ENCODE data around the gene SNAPC2. TPM values are rescaled to one million over a fixed set of nuclear protein-coding genes. Genes with fewer than 3 reads are reported as not detected.

SNAPC2 gene
- total RNA-seq, 4 donors from 2014 or later, result 7.4 to 12.9 (median 9.4) TPM

- Histone ChIP-seq H3K36me3 (peaks cover 0 to 87% (median 4%) of the 10 kb centered on the region in 3 donors), H3K4me3 (no peak overlapping the region), H3K27ac (no peak overlapping the region), H3K27me3 (no peaks in the 10 kb centered on the region), H3K4me1 (no peaks in the 10 kb centered on the region), H3K9me3 (no peaks in the 10 kb centered on the region)
- no peak for DNase-seq
- TF ChIP-seq POLR2A (IDR thresholded peaks at IDR 0.05), result no peak
- TF ChIP-seq CTCF (IDR thresholded peaks at IDR 0.05), result no peak
These were observed 13.9 kb downstream of the SNAPC2 start for GRCh38 chr19:7933828-7934725.

DNA sequence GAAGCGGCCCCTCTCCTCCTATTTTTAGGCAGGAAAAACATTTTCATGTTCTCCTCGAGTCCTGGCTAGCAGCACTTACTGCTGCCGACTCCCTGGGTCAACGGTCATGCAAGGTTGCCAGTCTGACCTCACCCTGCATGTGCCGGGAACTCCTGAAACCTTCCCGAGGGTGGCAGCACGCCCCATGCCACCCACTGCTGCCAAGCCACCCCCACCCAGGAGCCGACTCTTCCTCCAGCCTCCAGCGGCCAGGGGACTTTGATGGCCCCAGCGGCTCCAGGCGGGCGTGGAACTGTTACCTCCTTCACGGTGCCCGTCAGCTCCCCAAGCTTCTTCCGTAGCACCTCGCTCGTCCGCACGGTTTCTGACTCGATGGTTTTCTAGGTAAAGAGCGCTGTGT is 14.6 kb downstream of the SNAPC2 start:
- no peak for TF ChIP-seq POLR2A (IDR thresholded peaks at IDR 0.05)
- TF ChIP-seq CTCF (IDR thresholded peaks at IDR 0.05), result no peak
- Histone ChIP-seq H3K9me3 (no peaks in the 10 kb centered on the region), H3K27ac (no peak overlapping the region), H3K27me3 (no peaks in the 10 kb centered on the region), H3K4me1 (no peaks in the 10 kb centered on the region), H3K36me3 (peaks cover 0 to 93% (median 4%) of the 10 kb centered on the region in 3 donors), H3K4me3 (no peak overlapping the region)
- no peak for DNase-seq

- TF ChIP-seq POLR2A (IDR thresholded peaks at IDR 0.05) (no peak), CTCF (IDR thresholded peaks at IDR 0.05) (no peak)
- Histone ChIP-seq H3K27ac (no peak overlapping the region), H3K4me1 (peaks cover 0 to 14% (median 5%) of the 10 kb centered on the region in 4 donors), H3K27me3 (no peaks in the 10 kb centered on the region), H3K9me3 (peaks cover 0 to 3% (median 0%) of the 10 kb centered on the region in 4 donors), H3K4me3 (no peak overlapping the region), H3K36me3 (peaks cover 0 to 48% (median 0%) of the 10 kb centered on the region in 3 donors)
- DNase-seq, result no peak
These were observed 20.7 kb downstream of the SNAPC2 start for GRCh38 chr19:7940841-7941240.

DNA sequence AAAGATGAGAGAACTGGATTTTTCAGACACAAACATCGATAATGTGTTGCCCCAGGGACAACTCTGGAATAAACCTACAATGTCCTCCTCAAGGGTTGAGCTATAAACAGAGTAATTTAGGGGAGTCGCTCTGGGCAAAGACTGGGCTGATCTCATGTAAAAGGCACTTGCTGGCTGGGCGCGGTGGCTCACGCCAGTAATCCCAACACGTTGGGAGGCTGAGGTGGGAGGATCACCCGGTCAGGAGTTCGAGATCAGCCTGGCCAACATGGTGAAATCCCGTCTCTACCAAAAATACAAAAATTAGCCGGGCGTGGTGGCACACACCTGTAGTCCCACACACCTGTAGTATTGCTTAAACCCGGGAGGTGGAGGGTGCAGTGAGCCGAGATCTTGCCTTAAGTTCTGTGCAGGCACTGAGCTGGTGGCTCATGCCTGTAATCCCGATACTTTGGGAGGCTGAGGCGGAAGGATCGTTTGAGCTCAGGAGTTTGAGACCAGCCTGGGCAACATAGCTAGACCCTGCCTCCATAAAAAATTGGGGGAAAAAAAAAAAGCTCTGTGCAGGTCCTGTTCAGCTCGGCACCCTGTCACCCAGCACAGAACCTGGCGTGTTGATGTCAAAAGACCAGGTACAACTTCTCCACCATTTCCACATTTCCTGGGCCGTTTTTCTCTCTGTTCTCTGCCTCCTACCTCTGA is 21.9 kb downstream of the SNAPC2 start:
- no peak for TF ChIP-seq CTCF (IDR thresholded peaks at IDR 0.05)
- no peak for DNase-seq
- no peak overlapping the region for H3K27ac ChIP-seq

DNA sequence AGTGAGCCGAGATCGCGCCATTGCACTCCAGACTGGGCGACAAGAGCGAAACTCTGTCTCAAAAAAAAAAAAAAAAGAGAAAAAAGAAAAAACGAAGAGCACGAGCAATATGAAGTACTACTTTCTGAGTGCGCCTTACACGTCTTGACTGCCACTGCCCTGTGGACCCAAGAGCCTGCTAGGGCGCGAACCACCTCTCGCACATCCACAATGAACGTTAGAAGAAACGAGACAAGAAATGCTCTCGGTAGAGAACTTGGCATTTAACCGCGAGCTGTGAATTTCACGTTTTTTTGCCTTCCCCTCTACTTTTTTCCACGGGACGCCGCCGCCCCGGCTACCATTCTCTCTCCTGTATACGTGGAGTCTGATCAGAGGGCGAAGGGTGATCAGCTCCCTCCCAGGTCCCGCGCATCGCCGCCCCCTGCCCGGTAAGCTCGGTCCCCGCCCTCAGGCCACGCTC is 22.9 kb downstream of the SNAPC2 start:
- H3K27me3 ChIP-seq, result no peaks in the 10 kb centered on the region

More for the DNA sequence above, 21.9 kb downstream of the SNAPC2 start:
- H3K4me1 ChIP-seq, result peaks cover 0 to 14% (median 5%) of the 10 kb centered on the region in 4 donors
- H3K36me3 ChIP-seq, result peaks cover 0 to 36% (median 0%) of the 10 kb centered on the region in 3 donors
- H3K27me3 ChIP-seq, result no peaks in the 10 kb centered on the region
- H3K4me3 ChIP-seq, result peak overlapping the region in 2 of 4 donors; percentile 61 to 92
- peaks cover 0 to 3% (median 0%) of the 10 kb centered on the region in 4 donors for H3K9me3 ChIP-seq

More for the DNA sequence above, 22.9 kb downstream of the SNAPC2 start:
- TF ChIP-seq POLR2A (IDR thresholded peaks at IDR 0.05), result no peak
- no peak for TF ChIP-seq CTCF (IDR thresholded peaks at IDR 0.05)
- Histone ChIP-seq H3K27ac (peak overlapping the region; percentile 89 to 98 (median 94)), H3K9me3 (peaks cover 0 to 3% (median 0%) of the 10 kb centered on the region in 4 donors), H3K4me3 (peak overlapping the region; percentile 61 to 92 (median 70)), H3K4me1 (peaks cover 0 to 14% (median 5%) of the 10 kb centered on the region in 4 donors), H3K36me3 (peaks cover 0 to 27% (median 0%) of the 10 kb centered on the region in 3 donors)
- no peak for DNase-seq

All from Peyer's patch (tissue), 4 donors.